Kidney (tissue), 14 donors: ENCODE results near the gene HSDL1. TPM values are rescaled to one million over a fixed set of nuclear protein-coding genes. Genes with fewer than 3 reads are reported as not detected.
A peak's percentile ranks its signal among the peaks of the same experiment; 100 is the strongest.

Source experiments
- DNase-seq, 5 donors: peaks; one replicate each; pipeline ENCODE4 v3.0.0-alpha.2; 2013 to 2020
- FAIRE-seq: peaks from 2 replicates; lab custom pipeline; 2012; peaks lifted over from hg19 to GRCh38; lab: Jason Lieb, UNC
- H3K27ac ChIP-seq, 2 donors: one replicate each; pipeline ENCODE4 v1.7.0; 2013; ENCODE audit warnings: low read depth in 2 of 2, low read length in 2 of 2, inconsistent platforms in 1 of 2
- H3K27me3 ChIP-seq: one replicate; pipeline ENCODE4 v1.7.1; 2013; ENCODE audit warnings: low read length, inconsistent platforms; ENCODE audit not compliant: control insufficient read depth, insufficient read depth
- H3K36me3 ChIP-seq, 3 donors: one replicate each; pipeline versions ENCODE4 v1.7.0 to v1.7.1; 2013; ENCODE audit warnings: low read length in 3 of 3, control low read depth in 1 of 3, inconsistent platforms in 1 of 3; ENCODE audit not compliant: insufficient read depth in 3 of 3, control insufficient read depth in 2 of 3
- H3K4me1 ChIP-seq, 3 donors: one replicate each; pipeline versions ENCODE4 v1.7.0 to v1.7.1; 2013; ENCODE audit warnings: low read length in 3 of 3, inconsistent platforms in 1 of 3, low read depth in 1 of 3; ENCODE audit not compliant: control insufficient read depth in 2 of 3, insufficient read depth in 2 of 3
- H3K4me3 ChIP-seq, 3 donors: one replicate each; pipeline versions ENCODE4 v1.7.0 to v1.8.1; 2013; ENCODE audit warnings: low read length in 3 of 3, control low read depth in 1 of 3, inconsistent platforms in 1 of 3
- H3K9ac ChIP-seq, 3 donors: one replicate each; pipeline versions ENCODE4 v1.7.0 to v1.7.1; 2013; ENCODE audit warnings: low read length in 3 of 3, control low read depth in 1 of 3, inconsistent platforms in 1 of 3
- H3K9me3 ChIP-seq, 3 donors: one replicate each; pipeline versions ENCODE4 v1.7.0 to v1.7.1; 2013; ENCODE audit warnings: low read length in 3 of 3, control low read depth in 1 of 3, inconsistent platforms in 1 of 3; ENCODE audit not compliant: control insufficient read depth in 2 of 3, insufficient read depth in 1 of 3
- CTCF ChIP-seq: IDR thresholded peaks from 3 replicates; pipeline ENCODE4 v1.5.1; 2012; ENCODE audit warnings: mild to moderate bottlenecking, moderate library complexity, borderline replicate concordance; ENCODE audit not compliant: insufficient read depth; ENCODE audit errors: extremely low read depth
- intact Hi-C: fragments of 100-400 bp; cut with DNase I; formaldehyde crosslinking; loops from one replicate; pipeline ENCODE4 v1.11.1; 2022
- polyA plus RNA-seq: library from polyadenylated mRNA; stranded (reverse); fragments of 350-450 nt; fragmentation: Illumina TruSeq; extraction: RNeasy Lipid Tissue Mini Kit (QIAGEN cat#74804); gene quantifications from one replicate; pipeline ENCODE4 v1.2.3, GENCODE V29; 2014; ENCODE audit warnings: low read depth, low replicate concordance; ENCODE audit not compliant: insufficient read depth
- total RNA-seq: library from RNA; stranded (reverse); fragmentation: NEBNext Ultra II Directional; extraction: Animal tissue kit (Norgen Biotek cat#: 25700); gene quantifications from one replicate; pipeline ENCODE4 v1.2.1, GENCODE V29; 2021
- donor health status: control.
- donor health status: control.
- donor health status: control.
- donor health status: control.
- donor health status: control.
- donor health status: DM: yes; HTN: yes; CAD: no.
- donor health status: Normal renal cell carcinoma (clear cell type).

HSDL1 gene
- total and polyA plus RNA-seq, 2 donors from 2014 or later: 12.1 to 13.3 TPM

GRCh38 chr16:84105948-84106740 is 38.8 kb downstream of the HSDL1 start:
- H3K27ac ChIP-seq: no peak overlapping the region

DNA sequence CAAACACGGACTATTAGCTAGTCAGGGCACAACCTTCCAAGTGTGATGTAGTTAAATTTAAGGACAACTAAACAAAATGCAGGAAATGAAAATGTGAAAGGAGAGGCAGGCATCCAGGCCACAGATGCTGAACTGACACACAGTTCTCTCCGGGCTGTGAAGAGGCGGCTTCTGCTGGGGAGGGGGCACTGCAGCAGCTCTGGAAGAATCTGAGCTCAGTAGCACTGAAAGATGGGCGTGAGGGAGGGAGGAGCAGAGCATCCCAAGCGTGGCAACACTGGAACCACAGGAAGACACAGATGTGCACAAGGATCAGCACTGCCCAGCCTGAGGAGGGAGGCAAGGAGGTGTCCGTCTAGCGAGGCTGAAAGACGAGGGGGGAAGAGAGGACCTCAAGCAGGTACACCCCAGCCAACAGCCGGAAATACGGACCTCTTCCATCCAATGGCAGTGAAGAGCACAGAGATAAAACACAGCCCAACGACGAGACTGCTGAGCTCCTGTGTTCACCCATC is 39.6 kb downstream of the HSDL1 start:
- H3K9ac ChIP-seq: no peak overlapping the region

More at GRCh38 chr16:84105948-84106740, 38.8 kb downstream of the HSDL1 start:
- H3K4me1 ChIP-seq: peaks cover 0 to 11% (median 0%) of the 10 kb centered on the region in 3 donors
- intact Hi-C loops: no loop called here
- peaks cover 0 to 2% (median 0%) of the 10 kb centered on the region in 3 donors for H3K36me3 ChIP-seq
- H3K9ac ChIP-seq: no peak overlapping the region
- DNase-seq (no peak), FAIRE-seq (no peak)
- no peak for TF ChIP-seq CTCF
- H3K27me3 ChIP-seq: no peaks in the 10 kb centered on the region
- no peaks in the 10 kb centered on the region for H3K9me3 ChIP-seq
- H3K4me3 ChIP-seq: no peak overlapping the region

DNA sequence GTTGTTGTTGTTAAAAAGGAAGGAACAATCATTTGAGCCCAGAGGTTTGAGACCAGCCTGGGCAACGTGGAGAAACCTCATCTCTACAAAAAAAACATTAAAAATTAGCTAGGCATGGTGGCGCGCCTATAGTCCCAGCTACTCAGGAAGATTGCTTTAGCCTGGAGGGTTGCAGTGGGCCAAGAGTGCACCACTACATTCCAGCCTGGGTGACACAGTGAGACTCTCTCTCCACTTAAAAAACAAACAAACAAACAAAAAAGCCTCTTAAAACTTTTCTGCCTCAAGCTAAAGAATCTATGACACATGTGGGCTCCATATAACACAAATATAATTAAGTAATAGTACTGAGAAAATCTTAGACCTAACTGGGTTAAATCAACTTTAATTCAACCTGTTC is 40.7 kb downstream of the HSDL1 start:
- Histone ChIP-seq H3K9ac (no peak overlapping the region), H3K36me3 (peaks cover 0 to 2% (median 0%) of the 10 kb centered on the region in 3 donors), H3K27ac (no peak overlapping the region), H3K9me3 (no peaks in the 10 kb centered on the region), H3K4me1 (peaks cover 0 to 9% (median 0%) of the 10 kb centered on the region in 3 donors), H3K27me3 (no peaks in the 10 kb centered on the region), H3K4me3 (no peak overlapping the region)
- DNase-seq (no peak), FAIRE-seq (no peak)
- intact Hi-C loops: no loop called here
- no peak for TF ChIP-seq CTCF

More for the DNA sequence above, 39.6 kb downstream of the HSDL1 start:
- H3K27me3 ChIP-seq: no peaks in the 10 kb centered on the region
- H3K36me3 ChIP-seq: peaks cover 0 to 2% (median 0%) of the 10 kb centered on the region in 3 donors
- intact Hi-C loops: no loop called here
- no peaks in the 10 kb centered on the region for H3K9me3 ChIP-seq
- FAIRE-seq: no peak
- no peak overlapping the region for H3K4me3 ChIP-seq
- DNase-seq: peak in 1 of 5 donors; percentile 26
- peaks cover 0 to 11% (median 0%) of the 10 kb centered on the region in 3 donors for H3K4me1 ChIP-seq
- no peak overlapping the region for H3K27ac ChIP-seq
- no peak for TF ChIP-seq CTCF
